Osteoblast (primary cell): ENCODE data around the gene EDAR. TPM values are rescaled to one million over a fixed set of nuclear protein-coding genes. Genes with fewer than 3 reads are reported as not detected.
A peak's percentile ranks its signal among the peaks of the same experiment; 100 is the strongest.

ENCODE experiments used
- DNase-seq: peaks from one replicate; pipeline ENCODE4 v3.0.0; 2011; ENCODE audit warnings: low spot score, mixed read lengths; ENCODE audit not compliant: insufficient read length; ENCODE audit errors: missing footprints
- H2AFZ ChIP-seq: 2 replicates; pipeline ENCODE4 v1.6.0; 2011; ENCODE audit warnings: mild to moderate bottlenecking, low read length
- H3K27ac ChIP-seq: 2 replicates; pipeline ENCODE4 v1.5.1; 2011; ENCODE audit warnings: mild to moderate bottlenecking, low read depth, low read length, moderate library complexity
- H3K27me3 ChIP-seq: 2 replicates; pipeline ENCODE4 v1.6.0; 2012; ENCODE audit warnings: mild to moderate bottlenecking, control low read depth, inconsistent platforms, low read length, moderate library complexity; ENCODE audit not compliant: insufficient read depth
- H3K36me3 ChIP-seq: 2 replicates; pipeline ENCODE4 v1.5.1; 2011; ENCODE audit warnings: mild to moderate bottlenecking, low read length, control low read depth, moderate library complexity; ENCODE audit not compliant: insufficient read depth
- H3K4me1 ChIP-seq: 2 replicates; pipeline ENCODE4 v1.5.1; 2011; ENCODE audit warnings: mild to moderate bottlenecking, low read length, control low read depth, moderate library complexity; ENCODE audit not compliant: insufficient read depth
- H3K4me2 ChIP-seq: 2 replicates; pipeline ENCODE4 v1.6.0; 2011; ENCODE audit warnings: mild to moderate bottlenecking, low read length; ENCODE audit not compliant: insufficient read depth
- H3K4me3 ChIP-seq: fragments of 200-600 bp; sonication (generic); 3 replicates; pipeline ENCODE4 v1.5.1; 2012; ENCODE audit warnings: mild to moderate bottlenecking, low read length, inconsistent platforms; ENCODE audit not compliant: insufficient read depth
- H3K79me2 ChIP-seq: 2 replicates; pipeline ENCODE4 v1.6.0; 2012; ENCODE audit warnings: mild to moderate bottlenecking, low read length, control low read depth, inconsistent platforms; ENCODE audit not compliant: insufficient read depth
- H3K9me3 ChIP-seq: 2 replicates; pipeline ENCODE4 v1.5.1; 2011; ENCODE audit warnings: low read depth, low read length, control low read depth
- H4K20me1 ChIP-seq: 2 replicates; pipeline ENCODE4 v1.6.0; 2012; ENCODE audit warnings: mild to moderate bottlenecking, low read length, control low read depth; ENCODE audit not compliant: insufficient read depth
- total RNA-seq: library from RNA; depleted of rRNA; stranded (reverse); fragments of >200 nt; gene quantifications from 2 replicates; pipeline ENCODE4 v1.2.3, GENCODE V29; 2012
- TF ChIP-seq, protein P1 (sequence below): IDR thresholded peaks from 2 replicates; pipeline ENCODE4 v1.5.1; 2011; ENCODE audit warnings: mild to moderate bottlenecking, low read depth, low read length, moderate library complexity; ENCODE audit errors: extremely low read depth

The EDAR gene
- total RNA-seq, 1 donor = not detected

DNA sequence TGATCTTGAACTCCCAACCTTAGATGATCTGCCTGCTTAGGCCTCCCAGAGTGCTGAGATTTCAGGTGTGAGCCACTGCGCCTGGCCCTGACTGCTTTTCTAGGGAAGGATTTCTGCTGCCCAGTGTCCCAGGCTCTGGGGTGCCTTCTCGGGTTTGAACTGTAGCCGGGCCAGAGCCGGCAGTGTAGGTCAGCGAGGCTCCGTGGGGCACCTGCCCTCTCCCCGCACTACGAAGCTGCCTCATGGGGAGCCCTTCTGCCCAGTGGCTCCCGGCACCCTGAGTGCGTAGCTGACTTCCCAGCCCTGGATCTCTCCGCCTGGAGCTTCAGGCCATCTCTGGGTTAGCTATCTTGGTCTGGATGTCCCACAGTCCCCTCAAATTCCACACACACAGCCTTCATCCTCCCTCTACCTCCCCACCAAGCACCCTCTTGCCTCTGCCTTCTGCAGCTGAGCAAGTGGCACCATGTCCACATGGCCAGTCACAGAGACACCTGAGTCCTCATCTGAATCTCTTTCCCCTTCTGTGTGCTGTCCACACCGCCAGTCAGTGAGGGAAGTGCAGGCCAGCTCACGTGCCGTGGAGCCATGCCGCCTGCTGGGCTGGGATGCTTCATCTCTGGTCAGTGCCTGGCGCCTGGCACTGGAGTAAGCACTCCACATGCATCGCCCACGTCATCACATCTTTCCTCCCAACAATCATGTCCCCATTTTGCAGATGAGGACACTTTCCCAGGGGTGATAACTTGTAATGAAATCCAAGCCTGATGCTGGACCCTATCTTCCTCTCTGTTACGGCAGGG is 69.2 kb downstream of the EDAR start:
- Histone ChIP-seq H3K4me3 (no peak overlapping the region), H3K4me2 (no peak overlapping the region), H3K36me3 (no peaks in the 10 kb centered on the region), H2AFZ (no peak overlapping the region), H3K9me3 (no peaks in the 10 kb centered on the region), H3K27ac (no peak overlapping the region), H4K20me1 (no peaks in the 10 kb centered on the region), H3K79me2 (no peaks in the 10 kb centered on the region), H3K4me1 (no peaks in the 10 kb centered on the region), H3K27me3 (peaks cover 10% of the 10 kb centered on the region)
- DNase-seq = peak; percentile 27
- TF ChIP-seq, protein P1, sequence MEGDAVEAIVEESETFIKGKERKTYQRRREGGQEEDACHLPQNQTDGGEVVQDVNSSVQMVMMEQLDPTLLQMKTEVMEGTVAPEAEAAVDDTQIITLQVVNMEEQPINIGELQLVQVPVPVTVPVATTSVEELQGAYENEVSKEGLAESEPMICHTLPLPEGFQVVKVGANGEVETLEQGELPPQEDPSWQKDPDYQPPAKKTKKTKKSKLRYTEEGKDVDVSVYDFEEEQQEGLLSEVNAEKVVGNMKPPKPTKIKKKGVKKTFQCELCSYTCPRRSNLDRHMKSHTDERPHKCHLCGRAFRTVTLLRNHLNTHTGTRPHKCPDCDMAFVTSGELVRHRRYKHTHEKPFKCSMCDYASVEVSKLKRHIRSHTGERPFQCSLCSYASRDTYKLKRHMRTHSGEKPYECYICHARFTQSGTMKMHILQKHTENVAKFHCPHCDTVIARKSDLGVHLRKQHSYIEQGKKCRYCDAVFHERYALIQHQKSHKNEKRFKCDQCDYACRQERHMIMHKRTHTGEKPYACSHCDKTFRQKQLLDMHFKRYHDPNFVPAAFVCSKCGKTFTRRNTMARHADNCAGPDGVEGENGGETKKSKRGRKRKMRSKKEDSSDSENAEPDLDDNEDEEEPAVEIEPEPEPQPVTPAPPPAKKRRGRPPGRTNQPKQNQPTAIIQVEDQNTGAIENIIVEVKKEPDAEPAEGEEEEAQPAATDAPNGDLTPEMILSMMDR = no peak

DNA sequence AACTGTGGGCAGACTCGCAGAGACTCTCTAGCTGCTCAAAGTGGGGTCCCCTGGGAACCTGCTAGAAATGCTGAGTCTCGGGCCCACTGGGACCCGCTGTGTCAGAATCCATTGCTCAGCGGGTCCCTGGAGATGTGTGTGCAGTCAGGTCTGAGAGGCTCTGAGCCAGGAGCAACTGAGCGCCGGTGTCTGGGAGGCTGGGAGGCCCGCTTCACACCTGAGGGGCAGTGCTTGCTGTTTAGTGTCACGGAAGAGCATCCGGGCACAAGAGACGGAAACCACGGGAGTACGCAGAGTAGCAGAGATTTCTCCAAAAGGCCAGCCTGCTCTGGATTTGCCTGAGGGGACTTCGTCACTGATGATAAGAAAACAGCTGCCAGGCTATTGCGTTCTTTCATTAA is 70.1 kb downstream of the EDAR start:
- H2AFZ ChIP-seq = no peak overlapping the region
- H3K27ac ChIP-seq = no peak overlapping the region
- peaks cover 10% of the 10 kb centered on the region for H3K27me3 ChIP-seq
- no peaks in the 10 kb centered on the region for H3K79me2 ChIP-seq
- TF ChIP-seq, protein P1 = no peak
- H3K4me3 ChIP-seq = no peak overlapping the region
- no peak overlapping the region for H3K4me2 ChIP-seq
- DNase-seq = no peak
- no peaks in the 10 kb centered on the region for H3K4me1 ChIP-seq
- no peaks in the 10 kb centered on the region for H3K9me3 ChIP-seq
- no peaks in the 10 kb centered on the region for H3K36me3 ChIP-seq
- H4K20me1 ChIP-seq = no peaks in the 10 kb centered on the region

DNA sequence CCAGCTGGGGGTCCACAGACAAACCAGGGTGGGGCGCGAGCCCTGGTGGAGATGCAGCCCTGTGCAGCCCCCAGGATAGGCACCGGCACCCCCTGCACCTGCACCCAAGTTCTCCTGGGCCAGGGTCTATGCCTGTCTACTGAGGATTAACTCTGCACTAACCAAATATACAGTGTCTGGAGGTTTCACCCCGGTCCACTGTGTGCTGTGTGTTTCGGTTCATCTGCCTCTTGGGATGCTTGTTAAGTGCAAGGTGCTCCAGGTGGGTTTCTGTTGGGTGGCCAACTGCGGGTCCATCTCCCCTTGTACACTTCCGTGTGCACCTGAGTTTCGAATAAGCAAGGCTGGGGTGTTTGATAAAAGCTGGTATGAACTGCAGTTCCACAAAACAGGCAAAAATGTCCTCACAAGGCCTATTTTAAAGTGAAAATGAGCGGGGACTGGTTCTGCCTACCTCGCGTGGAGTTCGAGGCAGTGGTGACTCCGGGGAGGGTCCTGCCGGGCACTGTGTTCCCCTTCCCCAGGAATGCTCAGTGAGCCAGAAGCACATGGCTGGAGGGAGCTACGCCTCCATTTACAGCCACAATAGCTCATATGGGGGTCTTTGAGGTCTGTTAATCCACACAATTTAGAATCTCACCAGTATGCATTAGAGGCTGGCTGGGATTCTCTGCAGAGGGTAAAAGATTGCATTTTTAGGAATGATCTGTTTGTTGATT is 70.7 kb downstream of the EDAR start:
- TF ChIP-seq, protein P1 = no peak
- Histone ChIP-seq H3K36me3 (no peaks in the 10 kb centered on the region), H3K79me2 (no peaks in the 10 kb centered on the region)

DNA sequence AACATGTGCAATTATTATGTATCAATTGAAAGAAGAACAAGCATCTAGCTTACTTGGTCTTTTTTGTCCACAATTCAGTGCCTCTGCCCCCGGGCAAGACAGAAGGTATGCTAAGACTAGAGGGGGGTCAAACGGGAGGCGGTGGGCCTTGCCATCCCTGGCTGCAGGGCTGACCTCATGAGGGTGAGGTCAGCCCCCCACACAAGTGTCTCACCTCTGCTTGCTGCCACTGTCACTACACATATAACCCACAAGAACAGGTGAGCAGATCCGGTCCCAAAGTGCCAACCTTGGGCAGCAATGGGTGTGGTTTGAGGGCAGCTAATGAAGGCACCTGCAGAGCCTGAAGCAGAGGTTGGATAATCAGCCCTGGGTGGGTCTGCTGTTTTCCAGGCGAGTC is 71.5 kb downstream of the EDAR start:
- Histone ChIP-seq H3K27me3 (peaks cover 10% of the 10 kb centered on the region), H3K9me3 (no peaks in the 10 kb centered on the region), H3K36me3 (no peaks in the 10 kb centered on the region), H3K27ac (no peak overlapping the region), H4K20me1 (no peaks in the 10 kb centered on the region), H2AFZ (no peak overlapping the region), H3K79me2 (no peaks in the 10 kb centered on the region), H3K4me2 (no peak overlapping the region), H3K4me1 (no peaks in the 10 kb centered on the region), H3K4me3 (no peak overlapping the region)
- no peak for DNase-seq
- TF ChIP-seq, protein P1 = no peak

More for the DNA sequence above, 70.7 kb downstream of the EDAR start:
- H3K27ac ChIP-seq = no peak overlapping the region
- no peak for DNase-seq
- H3K4me1 ChIP-seq = no peaks in the 10 kb centered on the region
- no peaks in the 10 kb centered on the region for H3K9me3 ChIP-seq
- no peak overlapping the region for H3K4me2 ChIP-seq
- H3K27me3 ChIP-seq = peaks cover 10% of the 10 kb centered on the region
- H2AFZ ChIP-seq = no peak overlapping the region
- no peak overlapping the region for H3K4me3 ChIP-seq
- H4K20me1 ChIP-seq = no peaks in the 10 kb centered on the region
